ENCODE results near the gene TRPM3. TPM values are rescaled to one million over a fixed set of nuclear protein-coding genes. Genes with fewer than 3 reads are reported as not detected.
"Not testable (repeated sequence)": the region's sequence is repeated elsewhere in the genome, so short reads cannot be mapped to it uniquely, and the experiment has no call there.

TRPM3 gene
- total RNA-seq, 1 experiment from 2014 or later: not detected

DNA sequence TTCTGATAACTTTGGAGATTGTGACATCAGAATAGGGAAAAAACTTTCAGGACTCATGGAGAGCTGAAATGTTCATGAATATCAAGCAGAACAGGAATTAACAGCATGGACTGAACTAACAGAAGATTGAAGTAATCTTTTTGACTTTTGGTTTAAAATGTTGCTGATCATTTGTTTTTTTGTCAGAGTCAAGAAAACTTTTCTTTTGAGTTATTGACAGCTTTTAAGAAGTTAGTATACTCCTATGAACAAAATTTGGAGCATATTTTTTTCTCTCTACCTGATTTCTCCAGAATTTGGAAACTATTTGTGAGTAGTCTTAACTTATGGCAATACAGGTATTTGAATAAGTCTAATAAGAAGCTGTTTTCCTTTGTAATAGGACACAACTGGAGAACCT is 462.7 kb downstream of the TRPM3 start:
- in situ Hi-C loops (cut with HindIII; ENCODE audit: low sequenced_read_pairs): no loop called here

DNA sequence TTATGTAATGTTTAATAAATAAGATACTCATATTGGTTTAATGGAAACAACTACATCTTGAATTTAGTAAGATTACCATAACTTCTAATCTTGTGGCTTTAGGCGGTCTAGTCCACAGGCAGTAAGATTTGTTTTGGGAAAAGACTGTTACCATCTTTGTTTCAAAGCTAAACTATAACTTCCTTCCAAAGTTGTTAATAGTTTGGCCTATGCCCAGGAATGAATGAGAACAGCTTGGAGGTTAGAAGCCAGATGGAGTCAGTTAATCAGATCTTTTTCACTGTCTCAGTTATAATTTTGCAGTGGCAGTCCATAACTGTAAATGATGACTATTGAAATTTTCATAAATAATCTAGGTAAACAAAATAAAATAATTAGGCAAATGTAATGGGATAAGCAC is 465.1 kb downstream of the TRPM3 start:
- in situ Hi-C loops (cut with HindIII; ENCODE audit: low sequenced_read_pairs): no loop called here
- DNase-seq (ENCODE audit: low spot score): no peak

More for the DNA sequence above, 462.7 kb downstream of the TRPM3 start:
- no peak for DNase-seq (ENCODE audit: low spot score)

GRCh38 chr9:70654144-70654543 is 467.3 kb downstream of the TRPM3 start:
- in situ Hi-C loops (cut with HindIII; ENCODE audit: low sequenced_read_pairs): no loop called here
- DNase-seq (ENCODE audit: low spot score): no peak

GRCh38 chr9:70644627-70645026 is 476.8 kb downstream of the TRPM3 start:
- DNase-seq (ENCODE audit: low spot score); in situ Hi-C loops (cut with HindIII; ENCODE audit: low sequenced_read_pairs): not testable (repeated sequence)

GRCh38 chr9:70642341-70642740 is 479.1 kb downstream of the TRPM3 start:
- DNase-seq (ENCODE audit: low spot score): peak; percentile 64
- in situ Hi-C loops (cut with HindIII; ENCODE audit: low sequenced_read_pairs): no loop called here

DNA sequence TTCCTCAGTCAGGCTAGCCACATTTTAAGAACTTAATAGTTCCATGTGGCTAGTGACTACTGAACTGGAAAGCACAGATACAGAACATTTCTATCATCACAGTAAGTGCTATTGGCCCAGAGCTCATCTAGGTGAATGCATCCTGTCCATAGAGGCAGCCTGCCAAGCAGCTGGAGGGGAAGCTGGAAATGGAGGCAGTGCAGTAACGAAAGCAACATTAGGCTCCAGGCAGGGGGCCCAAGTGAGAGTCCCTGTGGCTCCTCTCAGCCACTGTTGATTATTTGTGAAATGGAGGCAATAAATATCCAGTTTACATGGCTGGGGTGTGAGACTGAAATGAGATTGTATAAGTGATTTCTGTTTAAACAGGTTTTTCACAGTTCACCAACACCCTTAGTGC is 479.8 kb downstream of the TRPM3 start:
- no peak for DNase-seq (ENCODE audit: low spot score)
- in situ Hi-C loops (cut with HindIII; ENCODE audit: low sequenced_read_pairs): no loop called here

- DNase-seq (ENCODE audit: low spot score): peak; percentile 33
- in situ Hi-C loops (cut with HindIII; ENCODE audit: low sequenced_read_pairs): no loop called here
Observed at GRCh38 chr9:70641031-70641430, 480.4 kb downstream of the TRPM3 start.

GRCh38 chr9:70639853-70640814 is 481.3 kb downstream of the TRPM3 start:
- in situ Hi-C loops (cut with HindIII; ENCODE audit: low sequenced_read_pairs): no loop called here
- DNase-seq (ENCODE audit: low spot score): peak; percentile 97

GRCh38 chr9:70635790-70636189 is 485.6 kb downstream of the TRPM3 start:
- no peak for DNase-seq (ENCODE audit: low spot score)
- in situ Hi-C loops (cut with HindIII; ENCODE audit: low sequenced_read_pairs): no loop called here

DNA sequence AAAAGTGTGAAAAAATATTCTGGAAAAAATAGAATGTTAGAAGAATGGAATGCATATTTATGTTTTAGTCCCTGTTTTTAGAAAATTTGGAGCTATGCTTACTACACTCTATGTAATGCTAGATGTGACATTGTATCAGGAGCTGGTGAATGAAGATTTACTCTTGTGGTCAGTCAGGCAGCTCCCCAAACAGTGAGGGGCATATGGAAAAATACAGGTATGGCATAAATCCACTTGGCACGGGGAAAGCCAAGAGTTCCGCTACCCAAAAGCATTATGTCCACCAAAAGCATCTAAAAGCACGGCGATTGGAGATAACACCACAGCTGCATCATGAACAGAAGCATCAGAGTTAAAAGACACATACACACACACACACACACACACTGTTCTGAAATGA is 486.7 kb downstream of the TRPM3 start:
- in situ Hi-C loops (cut with HindIII; ENCODE audit: low sequenced_read_pairs): no loop called here
- peak; percentile 81 for DNase-seq (ENCODE audit: low spot score)

DNA sequence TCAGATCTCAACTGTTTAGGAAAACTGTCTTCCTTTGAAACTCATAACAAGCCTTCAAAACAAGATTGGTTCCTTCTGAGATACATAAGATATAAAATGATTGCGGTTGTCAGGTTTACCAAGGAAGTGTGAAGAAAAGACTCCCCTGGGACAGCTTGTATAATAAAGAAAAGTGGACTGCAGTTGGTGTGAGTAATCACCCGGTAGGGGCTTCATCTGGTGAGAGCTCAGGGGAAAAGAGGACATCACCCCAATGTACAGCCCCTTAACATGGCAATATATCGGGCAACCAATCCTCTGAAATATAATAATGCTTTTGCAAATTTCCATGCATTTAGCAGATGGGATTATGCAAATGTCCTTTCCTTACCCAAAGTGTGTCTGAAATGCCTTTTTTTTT is 490.4 kb downstream of the TRPM3 start:
- in situ Hi-C loops (cut with HindIII; ENCODE audit: low sequenced_read_pairs): no loop called here

DNA sequence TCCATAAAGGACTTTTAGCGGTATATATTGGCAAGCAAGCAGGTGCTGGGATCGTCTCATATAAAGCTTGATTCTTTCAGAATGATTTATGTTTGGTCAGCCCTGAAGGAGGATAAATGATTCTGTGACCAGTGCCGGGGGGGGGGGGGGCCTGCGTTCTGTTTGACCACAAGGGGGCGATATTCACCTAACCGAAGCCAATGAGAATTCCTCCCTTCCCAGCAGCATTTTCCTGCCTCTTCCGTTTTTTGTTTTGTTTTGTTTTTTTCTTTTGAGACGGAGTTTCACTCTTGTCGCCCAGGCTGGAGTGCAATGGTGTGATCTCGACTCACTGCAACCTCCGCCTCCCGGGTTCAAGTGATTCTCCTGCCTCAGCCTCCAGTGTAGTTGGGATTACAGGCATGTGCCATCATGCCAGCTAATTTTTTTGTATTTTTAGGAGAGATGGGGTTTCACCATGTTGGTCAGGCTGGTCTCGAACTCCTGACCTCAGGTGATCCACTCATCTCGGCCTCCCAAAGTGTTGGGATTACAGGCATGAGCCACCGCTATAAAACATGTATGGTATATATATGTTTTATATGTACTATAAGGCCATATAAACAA is 492.2 kb downstream of the TRPM3 start:
- DNase-seq (ENCODE audit: low spot score); in situ Hi-C loops (cut with HindIII; ENCODE audit: low sequenced_read_pairs): not testable (repeated sequence)

More for the DNA sequence above, 490.4 kb downstream of the TRPM3 start:
- no peak for DNase-seq (ENCODE audit: low spot score)

DNA sequence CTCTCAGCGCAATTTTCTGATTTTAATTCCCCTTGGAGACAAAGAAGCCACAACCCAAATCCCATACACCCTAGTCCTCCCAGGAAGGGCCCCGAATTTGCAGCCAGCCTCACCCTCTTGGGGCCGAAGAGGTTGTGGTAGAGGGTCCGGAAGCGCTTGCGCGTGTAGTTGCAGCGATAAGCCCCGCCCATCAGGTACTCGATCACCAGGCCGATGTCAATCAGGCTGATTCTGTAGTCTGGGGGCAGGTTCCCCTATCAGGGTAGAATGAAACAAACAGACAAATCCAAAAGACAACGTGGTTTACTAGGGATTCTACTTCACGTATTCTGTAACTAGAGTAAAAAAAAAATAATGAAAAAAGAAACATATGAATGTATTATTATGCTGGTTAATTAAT is 496.3 kb downstream of the TRPM3 start:
- in situ Hi-C loops (cut with HindIII; ENCODE audit: low sequenced_read_pairs): no loop called here
- no peak for DNase-seq (ENCODE audit: low spot score)

DNA sequence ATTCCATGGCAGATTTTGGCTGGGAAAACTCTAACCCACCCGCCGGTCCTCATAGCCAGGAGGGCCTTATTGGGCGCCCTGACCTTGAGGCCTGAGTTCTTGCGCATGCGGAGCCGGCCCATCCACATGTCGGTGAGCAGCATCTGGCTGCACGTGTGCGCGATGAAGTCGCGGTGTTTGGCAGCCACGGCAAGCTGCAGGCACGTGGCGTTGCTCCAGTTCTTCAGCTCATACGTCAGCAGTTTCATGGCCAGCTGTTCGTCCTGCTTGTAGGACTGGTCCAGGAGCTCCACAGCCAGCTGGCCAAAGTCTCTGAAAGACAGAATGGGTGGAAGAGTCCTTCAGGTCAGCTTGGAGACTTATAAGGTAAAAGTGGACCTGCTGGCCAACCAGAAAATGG is 502.6 kb downstream of the TRPM3 start:
- in situ Hi-C loops (cut with HindIII; ENCODE audit: low sequenced_read_pairs): no loop called here
- no peak for DNase-seq (ENCODE audit: low spot score)

DNA sequence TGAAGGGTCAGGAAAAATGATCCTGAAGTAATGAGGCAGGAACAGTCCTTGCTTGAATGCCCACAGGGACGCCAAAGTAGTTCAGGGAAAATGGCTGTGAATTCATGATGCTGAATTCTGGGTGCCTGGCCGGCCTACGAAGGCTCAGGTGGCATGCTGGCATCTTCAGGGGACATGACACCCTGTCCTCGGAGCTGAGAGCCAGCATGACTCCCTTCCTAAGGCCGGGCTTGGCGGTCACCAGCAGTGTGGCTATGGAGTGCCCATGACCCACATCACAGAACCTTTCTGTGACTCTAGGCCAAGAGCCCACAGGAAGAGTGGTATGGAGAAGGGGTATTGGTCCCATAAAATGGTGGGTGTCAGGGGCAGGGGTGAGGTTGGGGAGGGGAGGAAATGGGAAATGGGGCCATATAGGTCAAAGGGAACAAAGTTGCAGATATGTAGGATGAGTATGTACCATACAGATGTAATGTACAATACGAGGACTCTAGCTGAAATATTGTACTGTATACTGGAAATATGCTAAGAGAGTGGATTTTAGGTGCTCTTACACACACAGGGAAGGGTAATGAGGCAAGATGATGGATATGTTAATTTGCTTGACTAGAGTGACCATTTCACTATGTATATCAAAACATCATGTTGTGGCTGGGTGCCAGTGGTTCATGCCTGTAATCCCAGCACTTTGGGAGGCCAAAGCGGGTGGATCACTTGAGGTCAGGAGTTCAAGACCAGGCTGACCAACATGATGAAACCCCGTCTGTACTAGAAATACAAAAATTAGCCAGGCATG is 504.2 kb downstream of the TRPM3 start:
- in situ Hi-C loops (cut with HindIII; ENCODE audit: low sequenced_read_pairs): no loop called here
- DNase-seq (ENCODE audit: low spot score): no peak

GRCh38 chr9:70616228-70616990 is 505.0 kb downstream of the TRPM3 start:
- in situ Hi-C loops (cut with HindIII; ENCODE audit: low sequenced_read_pairs): no loop called here
- peak; percentile 59 for DNase-seq (ENCODE audit: low spot score)

GRCh38 chr9:70615464-70616138 is 505.8 kb downstream of the TRPM3 start:
- DNase-seq (ENCODE audit: low spot score): no peak
- in situ Hi-C loops (cut with HindIII; ENCODE audit: low sequenced_read_pairs): no loop called here

DNA sequence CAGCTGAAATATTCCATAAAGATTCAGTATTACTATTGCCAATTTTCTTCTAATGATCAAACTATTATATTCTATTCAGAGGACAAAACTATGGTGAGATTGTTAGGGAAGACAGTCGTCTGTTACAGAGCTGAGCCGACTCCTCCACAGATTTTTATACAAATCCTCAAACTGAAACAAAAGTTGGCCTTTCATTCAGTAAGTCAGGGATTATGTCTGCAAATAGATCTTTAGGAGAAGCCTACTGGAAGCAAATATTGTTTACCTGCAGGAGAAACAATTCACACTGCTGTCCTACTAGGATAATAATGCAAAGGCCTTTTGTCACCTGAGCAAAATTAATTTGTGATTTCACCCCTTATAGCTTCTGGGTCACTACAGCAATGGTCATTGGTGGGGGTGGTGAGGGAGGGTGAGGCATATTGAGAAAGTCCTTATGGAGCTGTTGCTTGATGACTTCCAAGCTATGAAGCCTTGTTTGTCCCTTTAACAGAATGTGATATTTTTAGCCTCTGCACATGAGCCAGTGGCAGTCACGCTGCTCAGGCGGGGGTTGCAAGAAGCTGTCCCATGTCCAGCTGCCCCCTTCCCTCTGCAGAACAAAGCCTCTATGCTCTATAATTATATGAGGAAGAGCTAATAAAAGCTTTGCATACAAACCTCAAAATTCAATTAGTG is 506.5 kb downstream of the TRPM3 start:
- DNase-seq (ENCODE audit: low spot score): peak; percentile 92
- in situ Hi-C loops (cut with HindIII; ENCODE audit: low sequenced_read_pairs): no loop called here

All from G401 (cell line).